Stomach (tissue), 9 donors: ENCODE measurements around the gene CXCL14. TPM values are rescaled to one million over a fixed set of nuclear protein-coding genes. Genes with fewer than 3 reads are reported as not detected.

ENCODE experiments used
- DNase-seq, 2 donors: peaks; one replicate each; pipeline versions ENCODE4 v3.0.0 to v3.0.0-alpha.2; 2013 to 2019
- H3K27ac ChIP-seq, 5 donors: fragments of 200-600 bp in 4 of 5; sonication (generic) in 4 of 5; one replicate each; pipeline ENCODE4 v1.5.1; 2013 to 2019; ENCODE audit warnings: mild to moderate bottlenecking in 1 of 5, moderate library complexity in 1 of 5
- H3K27me3 ChIP-seq, 3 donors: fragments of 200-600 bp; sonication (generic); one replicate each; pipeline ENCODE4 v1.5.1; 2017 to 2019; ENCODE audit warnings: mixed run types in 1 of 3
- H3K36me3 ChIP-seq, 4 donors: fragments of 200-600 bp; sonication (generic); 1 replicate in 3 of 4; 2 replicates in 1 of 4; pipeline ENCODE4 v1.5.1; 2016 to 2019
- H3K4me1 ChIP-seq, 4 donors: fragments of 200-600 bp; sonication (generic); one replicate each; pipeline ENCODE4 v1.5.1; 2016 to 2019
- H3K4me3 ChIP-seq, 4 donors: fragments of 200-600 bp; sonication (generic) in 3 of 4; one replicate each; pipeline ENCODE4 v1.5.1; 2016 to 2019; ENCODE audit warnings: mild to moderate bottlenecking in 1 of 4
- H3K9me3 ChIP-seq, 4 donors: fragments of 200-600 bp; sonication (generic); one replicate each; pipeline ENCODE4 v1.5.1; 2016 to 2019
- EP300 ChIP-seq: sonication (generic); formaldehyde crosslinking; IDR thresholded peaks from one replicate; pipeline ENCODE4 v1.6.1; 2017; ENCODE audit warnings: antibody characterized with exemption
- POLR2A ChIP-seq, 4 donors: fragments of 450-650 bp; IDR thresholded peaks; one replicate each; pipeline ENCODE4 v1.6.1; 2016; ENCODE audit warnings: antibody characterized with exemption in 4 of 4, control low read depth in 2 of 4, mild to moderate bottlenecking in 1 of 4, moderate library complexity in 1 of 4
- POLR2AphosphoS5 ChIP-seq, 3 donors: sonication (generic); formaldehyde crosslinking; IDR thresholded peaks; one replicate each; pipeline ENCODE4 v1.6.1; 2016; ENCODE audit warnings: antibody characterized with exemption in 3 of 3
- WGBS, 5 donors: extraction: QIAGEN DNeasy Blood & Tissue Kit in 3 of 5; methylation state at CpG; one replicate each; pipeline versions ENCODE4 v1.1.5 to v1.1.7; 2013 to 2018; 5-methylcytosine and 5-hydroxymethylcytosine counted together
- intact Hi-C: fragments of 100-400 bp; cut with DNase I; formaldehyde crosslinking; loops from one replicate; pipeline ENCODE4 v1.15.1; 2023; ENCODE audit warnings: low total_unique reads
- polyA plus RNA-seq, 3 donors: library from polyadenylated mRNA; stranded (reverse); fragments of 200-250 nt; gene quantifications; one replicate each; pipeline ENCODE4 v1.2.3, GENCODE V29; 2013
- total RNA-seq, 5 donors: library from RNA; depleted of rRNA; stranded (reverse); fragments of >200 nt; gene quantifications; one replicate each; pipeline versions ENCODE4 v1.1.0 to v1.2.3, GENCODE V29; 2014 to 2016
- TF ChIP-seq, protein P1 (sequence below), 7 experiments: fragments of 450-650 bp in 4 of 7; fragments of 200-600 bp in 3 of 7; sonication (generic) in 3 of 7; IDR thresholded peaks; one replicate each; pipeline ENCODE4 v1.5.1; 2016 to 2019; ENCODE audit warnings: antibody characterized with exemption in 7 of 7, control low read depth in 2 of 7, mild to moderate bottlenecking in 1 of 7
- donor health status: healthy with polysubstance abuse.
- donor health status: Bipolar disorder and iron deficiency.
- donor health status: healthy.

Gene CXCL14
- total and polyA plus RNA-seq, 8 donors = 12.7 to 82.0 (median 32.1) TPM; not detected in 2

DNA sequence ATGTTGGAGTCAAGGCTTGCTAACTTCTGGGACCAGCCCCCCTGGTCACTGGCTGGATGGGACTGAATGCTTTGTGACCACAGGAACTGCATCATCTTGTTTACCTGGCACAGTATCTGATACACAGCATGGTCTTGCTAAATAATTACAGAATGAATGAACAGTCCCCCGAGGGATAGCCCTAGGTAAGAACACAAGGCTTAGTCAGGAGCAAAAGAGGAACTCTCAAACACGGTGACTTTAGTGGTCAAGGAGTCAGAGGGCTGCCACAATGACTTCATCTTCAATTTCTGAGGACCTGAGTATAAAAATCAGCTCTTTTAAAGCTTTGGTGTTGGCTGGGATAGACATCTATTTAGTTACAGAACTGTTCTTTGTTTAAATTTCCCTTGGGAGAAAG is 15.1 kb upstream of the CXCL14 start:
- no peaks in the 10 kb centered on the region for H3K36me3 ChIP-seq
- TF ChIP-seq, protein P1, sequence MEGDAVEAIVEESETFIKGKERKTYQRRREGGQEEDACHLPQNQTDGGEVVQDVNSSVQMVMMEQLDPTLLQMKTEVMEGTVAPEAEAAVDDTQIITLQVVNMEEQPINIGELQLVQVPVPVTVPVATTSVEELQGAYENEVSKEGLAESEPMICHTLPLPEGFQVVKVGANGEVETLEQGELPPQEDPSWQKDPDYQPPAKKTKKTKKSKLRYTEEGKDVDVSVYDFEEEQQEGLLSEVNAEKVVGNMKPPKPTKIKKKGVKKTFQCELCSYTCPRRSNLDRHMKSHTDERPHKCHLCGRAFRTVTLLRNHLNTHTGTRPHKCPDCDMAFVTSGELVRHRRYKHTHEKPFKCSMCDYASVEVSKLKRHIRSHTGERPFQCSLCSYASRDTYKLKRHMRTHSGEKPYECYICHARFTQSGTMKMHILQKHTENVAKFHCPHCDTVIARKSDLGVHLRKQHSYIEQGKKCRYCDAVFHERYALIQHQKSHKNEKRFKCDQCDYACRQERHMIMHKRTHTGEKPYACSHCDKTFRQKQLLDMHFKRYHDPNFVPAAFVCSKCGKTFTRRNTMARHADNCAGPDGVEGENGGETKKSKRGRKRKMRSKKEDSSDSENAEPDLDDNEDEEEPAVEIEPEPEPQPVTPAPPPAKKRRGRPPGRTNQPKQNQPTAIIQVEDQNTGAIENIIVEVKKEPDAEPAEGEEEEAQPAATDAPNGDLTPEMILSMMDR (IDR thresholded peaks at IDR 0.05) = no peak
- TF ChIP-seq EP300 = no peak
- TF ChIP-seq POLR2AphosphoS5 (IDR thresholded peaks at IDR 0.05) = no peak
- TF ChIP-seq POLR2A (IDR thresholded peaks at IDR 0.05) = no peak
- H3K4me1 ChIP-seq = no peaks in the 10 kb centered on the region
- H3K27ac ChIP-seq = no peak overlapping the region
- peaks cover 0 to 4% (median 0%) of the 10 kb centered on the region in 4 donors for H3K9me3 ChIP-seq
- no peak overlapping the region for H3K4me3 ChIP-seq
- peaks cover 0 to 22% (median 0%) of the 10 kb centered on the region in 3 donors for H3K27me3 ChIP-seq
- 46 to 65% (median 57%) methylated on average over 2 of the region's 2 CpGs for WGBS, 5 donors
- intact Hi-C loops = no loop called here
- DNase-seq = no peak

DNA sequence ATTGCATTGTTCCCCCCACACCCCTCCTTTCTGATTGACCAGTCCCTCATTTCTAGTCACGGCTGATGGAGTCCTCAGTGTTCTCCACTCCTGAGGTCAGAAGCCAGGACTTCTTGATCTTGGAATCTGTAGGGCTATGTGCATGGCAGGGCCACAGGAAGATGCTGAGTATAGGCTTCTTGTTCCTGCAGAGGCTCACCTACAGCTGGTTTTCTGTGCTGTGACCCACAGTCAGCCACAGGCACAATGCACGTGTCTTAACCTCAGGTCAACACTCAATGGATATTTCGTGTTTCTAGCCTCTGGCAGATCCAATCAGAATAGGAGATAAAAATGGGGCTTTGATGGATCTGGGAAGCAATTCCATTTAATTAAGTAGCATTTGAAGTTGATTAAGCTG is 14.3 kb upstream of the CXCL14 start:
- Histone ChIP-seq H3K9me3 (peaks cover 0 to 4% (median 0%) of the 10 kb centered on the region in 4 donors), H3K36me3 (no peaks in the 10 kb centered on the region), H3K4me1 (no peaks in the 10 kb centered on the region), H3K4me3 (no peak overlapping the region), H3K27ac (no peak overlapping the region), H3K27me3 (peaks cover 0 to 22% (median 0%) of the 10 kb centered on the region in 3 donors)
- WGBS, 5 donors = 66 to 74% (median 71%) methylated on average over 3 of the region's 3 CpGs
- intact Hi-C loops = no loop called here
- TF ChIP-seq, protein P1 (IDR thresholded peaks at IDR 0.05) = no peak
- no peak for DNase-seq

DNA sequence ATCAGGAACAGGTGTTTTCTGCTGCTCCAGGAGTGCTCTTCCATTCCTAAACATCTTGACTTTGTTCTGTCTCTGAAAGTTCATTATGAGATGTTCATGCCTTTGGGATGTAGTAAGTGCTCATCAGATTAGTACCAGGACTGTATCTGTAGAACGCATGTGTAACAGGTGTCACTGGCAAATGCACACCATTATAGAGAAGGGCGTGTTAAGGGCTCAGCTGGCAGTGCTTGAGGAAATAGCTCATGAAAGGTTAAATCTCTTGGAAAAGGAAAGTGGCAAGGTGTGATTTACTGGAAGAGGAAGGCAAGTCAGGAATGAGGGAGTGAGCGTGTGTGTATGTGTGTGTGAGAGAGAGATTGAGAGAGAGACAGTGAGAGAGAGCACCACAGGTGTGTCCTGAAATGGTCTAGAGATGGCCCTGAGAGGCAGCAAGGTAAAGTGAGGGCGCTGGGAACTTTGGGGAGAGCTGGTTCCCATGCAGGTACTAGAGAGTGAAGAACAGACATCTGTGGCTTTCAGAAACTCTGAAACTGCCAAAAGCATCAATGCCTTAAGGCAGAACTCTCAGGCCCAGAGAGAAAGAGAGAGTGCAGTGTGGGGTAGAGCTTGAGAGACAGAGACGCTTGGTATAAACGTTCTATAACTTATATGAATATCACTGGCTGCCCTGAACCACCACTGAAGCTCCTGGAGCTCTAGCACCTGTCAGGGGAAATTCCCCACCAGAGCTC is 13.7 kb upstream of the CXCL14 start:
- 69 to 85% (median 74%) methylated on average over 6 of the region's 6 CpGs for WGBS, 5 donors
- Histone ChIP-seq H3K4me1 (no peaks in the 10 kb centered on the region), H3K4me3 (no peak overlapping the region), H3K36me3 (no peaks in the 10 kb centered on the region), H3K27me3 (peaks cover 0 to 16% (median 0%) of the 10 kb centered on the region in 3 donors), H3K9me3 (peaks cover 0 to 4% (median 0%) of the 10 kb centered on the region in 4 donors), H3K27ac (no peak overlapping the region)
- TF ChIP-seq EP300 (no peak), POLR2A (IDR thresholded peaks at IDR 0.05) (no peak), POLR2AphosphoS5 (IDR thresholded peaks at IDR 0.05) (no peak)
- TF ChIP-seq, protein P1 (IDR thresholded peaks at IDR 0.05) = no peak
- intact Hi-C loops = no loop called here
- DNase-seq = no peak

DNA sequence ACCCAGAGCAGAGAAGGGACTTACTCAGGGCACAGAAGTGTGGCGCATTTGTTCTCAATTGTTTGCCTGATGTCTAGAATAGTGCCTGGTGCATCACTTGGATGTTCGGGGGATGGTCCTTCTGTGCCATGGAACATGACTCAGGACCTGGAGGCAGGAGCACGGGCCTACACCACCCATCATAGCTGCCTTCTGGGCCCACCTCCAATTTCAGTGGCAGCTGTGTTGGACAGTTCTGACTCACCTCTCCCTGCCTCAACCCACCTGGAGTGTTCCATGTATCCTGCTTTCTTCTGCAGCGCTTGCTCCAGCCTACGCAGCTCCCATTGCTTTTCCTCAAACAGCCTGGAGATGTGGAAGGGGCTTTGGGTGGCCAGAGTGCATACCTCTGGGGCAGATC is 12.5 kb upstream of the CXCL14 start:
- no peaks in the 10 kb centered on the region for H3K4me1 ChIP-seq
- no peak for DNase-seq
- 82 to 93% (median 87%) methylated on average over 3 to 5 of the region's 5 CpGs for WGBS, 5 donors
- H3K27me3 ChIP-seq = peaks cover 0 to 8% (median 0%) of the 10 kb centered on the region in 3 donors
- no peaks in the 10 kb centered on the region for H3K36me3 ChIP-seq
- TF ChIP-seq POLR2AphosphoS5 (IDR thresholded peaks at IDR 0.05) (no peak), EP300 (no peak)
- H3K4me3 ChIP-seq = no peak overlapping the region
- H3K27ac ChIP-seq = no peak overlapping the region
- H3K9me3 ChIP-seq = peaks cover 0 to 4% (median 0%) of the 10 kb centered on the region in 4 donors
- intact Hi-C loops = no loop called here

DNA sequence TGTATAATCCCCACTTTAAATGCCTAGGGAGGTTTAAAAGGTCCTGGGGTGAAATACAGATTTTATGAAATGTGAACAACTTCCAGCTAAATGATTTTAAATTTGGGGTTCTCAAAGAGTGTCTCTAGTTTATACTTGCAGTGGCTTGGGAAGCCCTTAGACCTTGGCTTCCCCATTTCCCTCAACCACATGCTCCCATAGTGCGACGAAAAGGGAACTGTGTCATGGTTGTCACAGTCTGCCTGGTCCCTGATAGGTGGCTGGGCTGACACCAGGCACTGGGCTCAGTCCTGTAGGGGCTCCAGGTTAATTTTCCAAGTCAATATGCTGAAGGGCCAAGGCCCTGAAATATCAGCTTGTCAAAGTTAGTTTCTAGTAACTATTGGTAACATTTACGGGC is 10.4 kb upstream of the CXCL14 start:
- DNase-seq = no peak
- Histone ChIP-seq H3K27me3 (peaks cover 0 to 8% (median 6%) of the 10 kb centered on the region in 3 donors), H3K9me3 (no peaks in the 10 kb centered on the region), H3K27ac (no peak overlapping the region), H3K36me3 (no peaks in the 10 kb centered on the region), H3K4me1 (no peaks in the 10 kb centered on the region), H3K4me3 (no peak overlapping the region)
- 69 to 91% (median 85%) methylated on average over 3 of the region's 3 CpGs for WGBS, 5 donors
- intact Hi-C loops = no loop called here
- no peak for TF ChIP-seq EP300
- TF ChIP-seq POLR2A (IDR thresholded peaks at IDR 0.05) = no peak
